Measurements from ENCODE around the gene NLGN4X. TPM values are rescaled to one million over a fixed set of nuclear protein-coding genes. Genes with fewer than 3 reads are reported as not detected.

NLGN4X gene
- total and polyA plus RNA-seq, 8 donors = 0.45 to 2.6 (median 1.7) TPM

- DNase-seq (no peak), ATAC-seq (no peak)
- no peaks in the 10 kb centered on the region for H3K9me3 ChIP-seq
- no peaks in the 10 kb centered on the region for H3K27me3 ChIP-seq
- no peak overlapping the region for H3K4me3 ChIP-seq
- TF ChIP-seq CTCF (IDR thresholded peaks at IDR 0.05) = no peak
- intact Hi-C loops (cut with DNase I) = no loop called here
- no peak overlapping the region for H3K27ac ChIP-seq
- H3K4me1 ChIP-seq = no peaks in the 10 kb centered on the region
- no peaks in the 10 kb centered on the region for H3K36me3 ChIP-seq
Observed at GRCh38 chrX:6005856-6006255, 222.8 kb downstream of the NLGN4X start.

GRCh38 chrX:6004529-6004928 lies 224.1 kb downstream of the NLGN4X start:
- intact Hi-C loops (cut with DNase I) = no loop called here
- Histone ChIP-seq H3K4me1 (no peaks in the 10 kb centered on the region), H3K27me3 (no peaks in the 10 kb centered on the region), H3K36me3 (no peaks in the 10 kb centered on the region), H3K9me3 (no peaks in the 10 kb centered on the region), H3K27ac (no peak overlapping the region), H3K4me3 (no peak overlapping the region)
- ATAC-seq = no peak
- TF ChIP-seq CTCF (IDR thresholded peaks at IDR 0.05) = no peak
- no peak for DNase-seq

- no peaks in the 10 kb centered on the region for H3K4me1 ChIP-seq
- intact Hi-C loops (cut with DNase I) = no loop called here
- no peak overlapping the region for H3K4me3 ChIP-seq
- no peak for TF ChIP-seq CTCF (IDR thresholded peaks at IDR 0.05)
- DNase-seq (peak in 1 of 4 donors; percentile 1), ATAC-seq (peak; percentile 75)
- H3K27me3 ChIP-seq = no peaks in the 10 kb centered on the region
- H3K9me3 ChIP-seq = no peaks in the 10 kb centered on the region
- H3K27ac ChIP-seq = no peak overlapping the region
- no peaks in the 10 kb centered on the region for H3K36me3 ChIP-seq
Observed at GRCh38 chrX:6002056-6002455, 226.6 kb downstream of the NLGN4X start.

- no peak overlapping the region for H3K4me3 ChIP-seq
- TF ChIP-seq CTCF (IDR thresholded peaks at IDR 0.05) = no peak
- DNase-seq (no peak), ATAC-seq (no peak)
- no peaks in the 10 kb centered on the region for H3K27me3 ChIP-seq
- intact Hi-C loops (cut with DNase I) = no loop called here
- no peaks in the 10 kb centered on the region for H3K9me3 ChIP-seq
- no peaks in the 10 kb centered on the region for H3K36me3 ChIP-seq
- no peak overlapping the region for H3K27ac ChIP-seq
- no peaks in the 10 kb centered on the region for H3K4me1 ChIP-seq
Observed at GRCh38 chrX:5998901-5999300, 229.8 kb downstream of the NLGN4X start.

- DNase-seq (no peak), ATAC-seq (no peak)
- no peak overlapping the region for H3K4me3 ChIP-seq
- H3K36me3 ChIP-seq = no peaks in the 10 kb centered on the region
- H3K4me1 ChIP-seq = no peaks in the 10 kb centered on the region
- no peak for TF ChIP-seq CTCF (IDR thresholded peaks at IDR 0.05)
- H3K27me3 ChIP-seq = no peaks in the 10 kb centered on the region
- intact Hi-C loops (cut with DNase I) = no loop called here
- no peaks in the 10 kb centered on the region for H3K9me3 ChIP-seq
- no peak overlapping the region for H3K27ac ChIP-seq
Observed at GRCh38 chrX:5998456-5998855, 230.2 kb downstream of the NLGN4X start.
